ENCODE results near the gene NDUFA8.
"Not testable (repeated sequence)": the region's sequence is repeated elsewhere in the genome, so short reads cannot be mapped to it uniquely, and the experiment has no call there.

Gene NDUFA8

GRCh38 chr9:122122468-122122867 is 37.1 kb downstream of the NDUFA8 start:
- DNase-seq (ENCODE audit: extremely low read depth in 1 of 2, low read depth in 1 of 2), result no peak

GRCh38 chr9:122121931-122122330 is 37.6 kb downstream of the NDUFA8 start:
- DNase-seq (ENCODE audit: extremely low read depth in 1 of 2, low read depth in 1 of 2), result no peak

GRCh38 chr9:122121391-122121790 is 38.2 kb downstream of the NDUFA8 start:
- DNase-seq (ENCODE audit: extremely low read depth in 1 of 2, low read depth in 1 of 2), result no peak

GRCh38 chr9:122120316-122121071 is 39.1 kb downstream of the NDUFA8 start:
- no peak for DNase-seq (ENCODE audit: extremely low read depth in 1 of 2, low read depth in 1 of 2)

- DNase-seq (ENCODE audit: extremely low read depth in 1 of 2, low read depth in 1 of 2), result no peak
Measured at GRCh38 chr9:122119721-122120120, 39.9 kb downstream of the NDUFA8 start.

- no peak for DNase-seq (ENCODE audit: extremely low read depth in 1 of 2, low read depth in 1 of 2)
Measured at GRCh38 chr9:122119166-122119521, 40.4 kb downstream of the NDUFA8 start.

- no peak for DNase-seq (ENCODE audit: extremely low read depth in 1 of 2, low read depth in 1 of 2)
Measured at GRCh38 chr9:122118343-122119165, 41.0 kb downstream of the NDUFA8 start.

GRCh38 chr9:122117241-122117640 is 42.3 kb downstream of the NDUFA8 start:
- DNase-seq (ENCODE audit: extremely low read depth in 1 of 2, low read depth in 1 of 2), result not testable (repeated sequence)

GRCh38 chr9:122116448-122117173 is 43.0 kb downstream of the NDUFA8 start:
- no peak for DNase-seq (ENCODE audit: extremely low read depth in 1 of 2, low read depth in 1 of 2)

- no peak for DNase-seq (ENCODE audit: extremely low read depth in 1 of 2, low read depth in 1 of 2)
Measured at GRCh38 chr9:122116040-122116439, 43.5 kb downstream of the NDUFA8 start.

- DNase-seq (ENCODE audit: extremely low read depth in 1 of 2, low read depth in 1 of 2), result no peak
Measured at GRCh38 chr9:122115176-122116035, 44.2 kb downstream of the NDUFA8 start.

GRCh38 chr9:122113574-122113973 is 46.0 kb downstream of the NDUFA8 start:
- DNase-seq (ENCODE audit: extremely low read depth in 1 of 2, low read depth in 1 of 2), result no peak

GRCh38 chr9:122112238-122112637 is 47.3 kb downstream of the NDUFA8 start:
- DNase-seq (ENCODE audit: extremely low read depth in 1 of 2, low read depth in 1 of 2), result no peak

- DNase-seq (ENCODE audit: extremely low read depth in 1 of 2, low read depth in 1 of 2), result no peak
Measured at GRCh38 chr9:122111413-122112085, 48.0 kb downstream of the NDUFA8 start.

- no peak for DNase-seq (ENCODE audit: extremely low read depth in 1 of 2, low read depth in 1 of 2)
Measured at GRCh38 chr9:122110100-122110833, 49.3 kb downstream of the NDUFA8 start.

GRCh38 chr9:122109035-122109813 is 50.4 kb downstream of the NDUFA8 start:
- DNase-seq (ENCODE audit: extremely low read depth in 1 of 2, low read depth in 1 of 2), result no peak

GRCh38 chr9:122107291-122107805 is 52.2 kb downstream of the NDUFA8 start:
- no peak for DNase-seq (ENCODE audit: extremely low read depth in 1 of 2, low read depth in 1 of 2)

GRCh38 chr9:122106576-122106975 is 53.0 kb downstream of the NDUFA8 start:
- no peak for DNase-seq (ENCODE audit: extremely low read depth in 1 of 2, low read depth in 1 of 2)
